ENCODE measurements around the gene ALG12.

ALG12 gene

GRCh38 chr22:49867303-49868265, 50.7 kb downstream of the ALG12 start:
- Histone ChIP-seq H3K27me3 (ENCODE audit: control insufficient read depth, insufficient read depth, low read length) (no peaks in the 10 kb centered on the region), H3K9ac (ENCODE audit: low read depth, low read length) (no peak overlapping the region), H3K36me3 (ENCODE audit: control insufficient read depth, insufficient read depth, low read length) (peaks cover 2% of the 10 kb centered on the region), H3K4me1 (ENCODE audit: control insufficient read depth, insufficient read depth, low read length) (no peaks in the 10 kb centered on the region), H3K4me3 (ENCODE audit: low read depth, low read length) (no peak overlapping the region), H3K9me3 (ENCODE audit: control insufficient read depth, insufficient read depth, low read length) (peaks cover 4% of the 10 kb centered on the region)

- Histone ChIP-seq H3K27me3 (ENCODE audit: control insufficient read depth, insufficient read depth, low read length) (no peaks in the 10 kb centered on the region), H3K9ac (ENCODE audit: low read depth, low read length) (no peak overlapping the region), H3K4me1 (ENCODE audit: control insufficient read depth, insufficient read depth, low read length) (no peaks in the 10 kb centered on the region), H3K4me3 (ENCODE audit: low read depth, low read length) (no peak overlapping the region), H3K9me3 (ENCODE audit: control insufficient read depth, insufficient read depth, low read length) (peaks cover 4% of the 10 kb centered on the region), H3K36me3 (ENCODE audit: control insufficient read depth, insufficient read depth, low read length) (peaks cover 2% of the 10 kb centered on the region)
Observed at GRCh38 chr22:49866646-49867045, 51.6 kb downstream of the ALG12 start.

- H3K9ac ChIP-seq (ENCODE audit: low read depth, low read length): no peak overlapping the region
- no peak overlapping the region for H3K4me3 ChIP-seq (ENCODE audit: low read depth, low read length)
- no peaks in the 10 kb centered on the region for H3K27me3 ChIP-seq (ENCODE audit: control insufficient read depth, insufficient read depth, low read length)
- H3K9me3 ChIP-seq (ENCODE audit: control insufficient read depth, insufficient read depth, low read length): peaks cover 4% of the 10 kb centered on the region
- peaks cover 2% of the 10 kb centered on the region for H3K36me3 ChIP-seq (ENCODE audit: control insufficient read depth, insufficient read depth, low read length)
- H3K4me1 ChIP-seq (ENCODE audit: control insufficient read depth, insufficient read depth, low read length): no peaks in the 10 kb centered on the region
Observed at GRCh38 chr22:49866134-49866533, 52.1 kb downstream of the ALG12 start.

- Histone ChIP-seq H3K4me3 (ENCODE audit: low read depth, low read length) (no peak overlapping the region), H3K36me3 (ENCODE audit: control insufficient read depth, insufficient read depth, low read length) (peaks cover 2% of the 10 kb centered on the region), H3K9me3 (ENCODE audit: control insufficient read depth, insufficient read depth, low read length) (peaks cover 4% of the 10 kb centered on the region), H3K9ac (ENCODE audit: low read depth, low read length) (no peak overlapping the region), H3K27me3 (ENCODE audit: control insufficient read depth, insufficient read depth, low read length) (no peaks in the 10 kb centered on the region), H3K4me1 (ENCODE audit: control insufficient read depth, insufficient read depth, low read length) (no peaks in the 10 kb centered on the region)
Observed at GRCh38 chr22:49865156-49865555, 53.1 kb downstream of the ALG12 start.

GRCh38 chr22:49863931-49864330, 54.3 kb downstream of the ALG12 start:
- H3K4me3 ChIP-seq (ENCODE audit: low read depth, low read length): no peak overlapping the region
- no peaks in the 10 kb centered on the region for H3K27me3 ChIP-seq (ENCODE audit: control insufficient read depth, insufficient read depth, low read length)
- H3K4me1 ChIP-seq (ENCODE audit: control insufficient read depth, insufficient read depth, low read length): no peaks in the 10 kb centered on the region
- no peak overlapping the region for H3K9ac ChIP-seq (ENCODE audit: low read depth, low read length)
- peaks cover 2% of the 10 kb centered on the region for H3K36me3 ChIP-seq (ENCODE audit: control insufficient read depth, insufficient read depth, low read length)
- H3K9me3 ChIP-seq (ENCODE audit: control insufficient read depth, insufficient read depth, low read length): no peaks in the 10 kb centered on the region

GRCh38 chr22:49862496-49862776, 55.8 kb downstream of the ALG12 start:
- no peaks in the 10 kb centered on the region for H3K27me3 ChIP-seq (ENCODE audit: control insufficient read depth, insufficient read depth, low read length)
- no peak overlapping the region for H3K9ac ChIP-seq (ENCODE audit: low read depth, low read length)
- no peak overlapping the region for H3K4me3 ChIP-seq (ENCODE audit: low read depth, low read length)

GRCh38 chr22:49861642-49862495, 56.4 kb downstream of the ALG12 start:
- H3K36me3 ChIP-seq (ENCODE audit: control insufficient read depth, insufficient read depth, low read length): no peaks in the 10 kb centered on the region
- no peaks in the 10 kb centered on the region for H3K27me3 ChIP-seq (ENCODE audit: control insufficient read depth, insufficient read depth, low read length)
- no peaks in the 10 kb centered on the region for H3K9me3 ChIP-seq (ENCODE audit: control insufficient read depth, insufficient read depth, low read length)
- H3K4me1 ChIP-seq (ENCODE audit: control insufficient read depth, insufficient read depth, low read length): no peaks in the 10 kb centered on the region
- H3K9ac ChIP-seq (ENCODE audit: low read depth, low read length): no peak overlapping the region
- no peak overlapping the region for H3K4me3 ChIP-seq (ENCODE audit: low read depth, low read length)

More at GRCh38 chr22:49862496-49862776, 55.8 kb downstream of the ALG12 start:
- Histone ChIP-seq H3K9me3 (ENCODE audit: control insufficient read depth, insufficient read depth, low read length) (no peaks in the 10 kb centered on the region), H3K36me3 (ENCODE audit: control insufficient read depth, insufficient read depth, low read length) (no peaks in the 10 kb centered on the region), H3K4me1 (ENCODE audit: control insufficient read depth, insufficient read depth, low read length) (no peaks in the 10 kb centered on the region)

GRCh38 chr22:49858827-49859226, 59.4 kb downstream of the ALG12 start:
- H3K27me3 ChIP-seq (ENCODE audit: control insufficient read depth, insufficient read depth, low read length): no peaks in the 10 kb centered on the region
- H3K36me3 ChIP-seq (ENCODE audit: control insufficient read depth, insufficient read depth, low read length): no peaks in the 10 kb centered on the region
- peaks cover 9% of the 10 kb centered on the region for H3K4me1 ChIP-seq (ENCODE audit: control insufficient read depth, insufficient read depth, low read length)
- H3K9ac ChIP-seq (ENCODE audit: low read depth, low read length): no peak overlapping the region
- no peaks in the 10 kb centered on the region for H3K9me3 ChIP-seq (ENCODE audit: control insufficient read depth, insufficient read depth, low read length)
- H3K4me3 ChIP-seq (ENCODE audit: low read depth, low read length): no peak overlapping the region

- peaks cover 9% of the 10 kb centered on the region for H3K4me1 ChIP-seq (ENCODE audit: control insufficient read depth, insufficient read depth, low read length)
- H3K36me3 ChIP-seq (ENCODE audit: control insufficient read depth, insufficient read depth, low read length): no peaks in the 10 kb centered on the region
- no peaks in the 10 kb centered on the region for H3K9me3 ChIP-seq (ENCODE audit: control insufficient read depth, insufficient read depth, low read length)
- H3K4me3 ChIP-seq (ENCODE audit: low read depth, low read length): no peak overlapping the region
- H3K27me3 ChIP-seq (ENCODE audit: control insufficient read depth, insufficient read depth, low read length): peaks cover 8% of the 10 kb centered on the region
- no peak overlapping the region for H3K9ac ChIP-seq (ENCODE audit: low read depth, low read length)
Observed at GRCh38 chr22:49856766-49857618, 61.2 kb downstream of the ALG12 start.

- Histone ChIP-seq H3K9me3 (ENCODE audit: control insufficient read depth, insufficient read depth, low read length) (no peaks in the 10 kb centered on the region), H3K36me3 (ENCODE audit: control insufficient read depth, insufficient read depth, low read length) (no peaks in the 10 kb centered on the region), H3K4me3 (ENCODE audit: low read depth, low read length) (no peak overlapping the region), H3K4me1 (ENCODE audit: control insufficient read depth, insufficient read depth, low read length) (peaks cover 9% of the 10 kb centered on the region), H3K9ac (ENCODE audit: low read depth, low read length) (peak overlapping the region; percentile 32), H3K27me3 (ENCODE audit: control insufficient read depth, insufficient read depth, low read length) (peaks cover 14% of the 10 kb centered on the region)
Observed at GRCh38 chr22:49856343-49856742, 61.9 kb downstream of the ALG12 start.

GRCh38 chr22:49855251-49855911, 62.9 kb downstream of the ALG12 start:
- Histone ChIP-seq H3K9me3 (ENCODE audit: control insufficient read depth, insufficient read depth, low read length) (no peaks in the 10 kb centered on the region), H3K9ac (ENCODE audit: low read depth, low read length) (no peak overlapping the region), H3K4me3 (ENCODE audit: low read depth, low read length) (no peak overlapping the region), H3K36me3 (ENCODE audit: control insufficient read depth, insufficient read depth, low read length) (no peaks in the 10 kb centered on the region), H3K27me3 (ENCODE audit: control insufficient read depth, insufficient read depth, low read length) (peaks cover 24% of the 10 kb centered on the region), H3K4me1 (ENCODE audit: control insufficient read depth, insufficient read depth, low read length) (peaks cover 9% of the 10 kb centered on the region)

All from iPS-15b (cell line).